ENCODE data around the gene INSYN2B. TPM values are rescaled to one million over a fixed set of nuclear protein-coding genes. Genes with fewer than 3 reads are reported as not detected.

Gene INSYN2B
- total and polyA plus RNA-seq, 2 donors (not counting 1 experiment from before 2014, with no cell fraction given): not detected

DNA sequence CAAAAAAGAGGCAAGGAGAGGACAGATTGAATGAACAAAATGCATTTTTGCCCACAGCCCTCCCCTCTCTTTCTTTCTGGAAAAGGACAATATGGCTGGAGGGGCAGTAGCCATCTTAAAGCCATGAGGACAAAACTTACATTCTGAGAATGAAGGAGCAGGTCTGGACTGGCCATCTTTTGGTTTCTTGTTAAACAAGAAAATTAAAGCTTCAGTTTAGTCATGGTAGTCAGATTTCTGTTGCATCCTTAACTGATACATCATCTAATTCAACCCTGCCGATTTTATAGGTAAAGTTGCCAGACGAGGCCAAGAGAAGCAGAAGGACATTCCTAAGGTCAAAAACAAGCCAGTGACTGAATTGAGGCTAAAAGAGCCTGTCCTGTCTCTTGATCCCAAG lies 31.5 kb upstream of the INSYN2B start:
- Mint-ChIP-seq H3K9me3 (ENCODE audit: insufficient read depth) (no peaks in the 10 kb centered on the region), H3K4me1 (no peaks in the 10 kb centered on the region), H3K27ac (no peak overlapping the region), H3K27me3 (no peaks in the 10 kb centered on the region), H3K4me3 (no peak overlapping the region)
- peaks cover 2 to 66% of the 10 kb centered on the region in 2 experiments for H3K36me3 ChIP-seq (replicated peaks in 1 of 2; ENCODE audit: control extremely low read depth in 1 of 2, control insufficient read depth in 1 of 2, extremely low read depth in 1 of 2, insufficient read depth in 2 of 2, low read length in 1 of 2)
- H3K79me2 ChIP-seq (ENCODE audit: control insufficient read depth, insufficient read depth, low read length): no peaks in the 10 kb centered on the region
- no peak for DNase-seq
- H3K27ac ChIP-seq (ENCODE audit: low read length in 2 of 2): no peak overlapping the region
- no CpG with 5 or more reads among the region's 2 CpGs for WGBS (ENCODE audit: insufficient coverage)
- no peaks in the 10 kb centered on the region for H4K20me1 ChIP-seq (ENCODE audit: control insufficient read depth, insufficient read depth, low read length, poor library complexity, severe bottlenecking)
- intact Hi-C loops (cut with micrococcal nuclease): no loop called here
- TF ChIP-seq EZH2 (IDR thresholded peaks at IDR 0.05; ENCODE audit: borderline replicate concordance, insufficient read depth, low read depth, low read length, poor library complexity, severe bottlenecking): no peak
- TF ChIP-seq, protein P1, sequence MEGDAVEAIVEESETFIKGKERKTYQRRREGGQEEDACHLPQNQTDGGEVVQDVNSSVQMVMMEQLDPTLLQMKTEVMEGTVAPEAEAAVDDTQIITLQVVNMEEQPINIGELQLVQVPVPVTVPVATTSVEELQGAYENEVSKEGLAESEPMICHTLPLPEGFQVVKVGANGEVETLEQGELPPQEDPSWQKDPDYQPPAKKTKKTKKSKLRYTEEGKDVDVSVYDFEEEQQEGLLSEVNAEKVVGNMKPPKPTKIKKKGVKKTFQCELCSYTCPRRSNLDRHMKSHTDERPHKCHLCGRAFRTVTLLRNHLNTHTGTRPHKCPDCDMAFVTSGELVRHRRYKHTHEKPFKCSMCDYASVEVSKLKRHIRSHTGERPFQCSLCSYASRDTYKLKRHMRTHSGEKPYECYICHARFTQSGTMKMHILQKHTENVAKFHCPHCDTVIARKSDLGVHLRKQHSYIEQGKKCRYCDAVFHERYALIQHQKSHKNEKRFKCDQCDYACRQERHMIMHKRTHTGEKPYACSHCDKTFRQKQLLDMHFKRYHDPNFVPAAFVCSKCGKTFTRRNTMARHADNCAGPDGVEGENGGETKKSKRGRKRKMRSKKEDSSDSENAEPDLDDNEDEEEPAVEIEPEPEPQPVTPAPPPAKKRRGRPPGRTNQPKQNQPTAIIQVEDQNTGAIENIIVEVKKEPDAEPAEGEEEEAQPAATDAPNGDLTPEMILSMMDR (IDR thresholded peaks at IDR 0.05): no peak
- H3K4me2 ChIP-seq (replicated peaks; ENCODE audit: low read depth, low read length, poor library complexity, severe bottlenecking): no peak overlapping the region
- H3K9ac ChIP-seq (ENCODE audit: low read length): no peak overlapping the region
- H3K27me3 ChIP-seq (replicated peaks in 1 of 4; ENCODE audit: control extremely low read depth in 1 of 4, control insufficient read depth in 3 of 4, insufficient read depth in 4 of 4, low read length in 3 of 4): no peaks in the 10 kb centered on the region
- no peaks in the 10 kb centered on the region for H3K4me1 ChIP-seq (ENCODE audit: control insufficient read depth in 2 of 2, insufficient read depth in 2 of 2, low read length in 2 of 2)
- CTCF ChIA-PET: no interaction called here
- H3K9me3 ChIP-seq (ENCODE audit: control extremely low read depth in 1 of 3, control insufficient read depth in 2 of 3, insufficient read depth in 1 of 3, low read length in 2 of 3): no peaks in the 10 kb centered on the region
- H3K4me3 ChIP-seq (ENCODE audit: control extremely low read depth in 1 of 5, extremely low read depth in 1 of 5, insufficient read depth in 1 of 5, low read depth in 2 of 5, low read length in 4 of 5): no peak overlapping the region
- no peak overlapping the region for H2AFZ ChIP-seq (ENCODE audit: insufficient read depth, low read depth, low read length, poor library complexity, severe bottlenecking)
- ATAC-seq (ENCODE audit: low read depth): no peak
- POLR2A ChIA-PET: no interaction called here

- no peaks in the 10 kb centered on the region for H3K9me3 Mint-ChIP-seq (ENCODE audit: insufficient read depth)
- intact Hi-C loops (cut with micrococcal nuclease): no loop called here
- H4K20me1 ChIP-seq (ENCODE audit: control insufficient read depth, insufficient read depth, low read length, poor library complexity, severe bottlenecking): no peaks in the 10 kb centered on the region
- ChIA-PET POLR2A (no interaction called here), CTCF (no interaction called here)
- ATAC-seq (ENCODE audit: low read depth) (no peak), DNase-seq (no peak)
- WGBS (ENCODE audit: insufficient coverage): 91% methylated on average over 3 of the region's 4 CpGs
- H3K4me1 Mint-ChIP-seq: no peaks in the 10 kb centered on the region
- H3K4me3 Mint-ChIP-seq: no peak overlapping the region
- H3K36me3 ChIP-seq (replicated peaks in 1 of 2; ENCODE audit: control extremely low read depth in 1 of 2, control insufficient read depth in 1 of 2, extremely low read depth in 1 of 2, insufficient read depth in 2 of 2, low read length in 1 of 2): peaks cover 2 to 74% of the 10 kb centered on the region in 2 experiments
- no peaks in the 10 kb centered on the region for H3K27me3 ChIP-seq (replicated peaks in 1 of 4; ENCODE audit: control extremely low read depth in 1 of 4, control insufficient read depth in 3 of 4, insufficient read depth in 4 of 4, low read length in 3 of 4)
- H3K4me1 ChIP-seq (ENCODE audit: control insufficient read depth in 2 of 2, insufficient read depth in 2 of 2, low read length in 2 of 2): no peaks in the 10 kb centered on the region
- H3K4me2 ChIP-seq (replicated peaks; ENCODE audit: low read depth, low read length, poor library complexity, severe bottlenecking): no peak overlapping the region
- H2AFZ ChIP-seq (ENCODE audit: insufficient read depth, low read depth, low read length, poor library complexity, severe bottlenecking): no peak overlapping the region
- TF ChIP-seq, protein P1 (IDR thresholded peaks at IDR 0.05): no peak
- no peak for TF ChIP-seq EZH2 (IDR thresholded peaks at IDR 0.05; ENCODE audit: borderline replicate concordance, insufficient read depth, low read depth, low read length, poor library complexity, severe bottlenecking)
- H3K79me2 ChIP-seq (ENCODE audit: control insufficient read depth, insufficient read depth, low read length): no peaks in the 10 kb centered on the region
- no peaks in the 10 kb centered on the region for H3K27me3 Mint-ChIP-seq
- no peaks in the 10 kb centered on the region for H3K9me3 ChIP-seq (ENCODE audit: control extremely low read depth in 1 of 3, control insufficient read depth in 2 of 3, insufficient read depth in 1 of 3, low read length in 2 of 3)
- H3K9ac ChIP-seq (ENCODE audit: low read length): no peak overlapping the region
- no peak overlapping the region for H3K27ac ChIP-seq (ENCODE audit: low read length in 2 of 2)
- no peak overlapping the region for H3K27ac Mint-ChIP-seq
- H3K4me3 ChIP-seq (ENCODE audit: control extremely low read depth in 1 of 5, extremely low read depth in 1 of 5, insufficient read depth in 1 of 5, low read depth in 2 of 5, low read length in 4 of 5): no peak overlapping the region
Measured at GRCh38 chr5:170010595-170010994, 30.3 kb upstream of the INSYN2B start.

Measured in B cell (primary cell).